Motor neuron (in vitro differentiated cells): ENCODE measurements around the gene CELF2. TPM values are rescaled to one million over a fixed set of nuclear protein-coding genes. Genes with fewer than 3 reads are reported as not detected.

Source experiments
- ATAC-seq, 8 experiments: fragments of 200-7000 bp; cut with Tn5 transposase; replicated peaks in 6 of 8; 2 replicates each; pipeline ENCODE4 v1.8.0; 2021; ENCODE audit warnings: mild to moderate bottlenecking in 8 of 8, moderate library complexity in 8 of 8
- H3K27ac ChIP-seq, 2 donors: fragments of 250-450 bp; sonication (Bioruptor Pico); 2 replicates each; pipeline ENCODE4 v1.9.0; 2021; ENCODE audit warnings: antibody characterized with exemption in 2 of 2, mild to moderate bottlenecking in 2 of 2, moderate library complexity in 1 of 2
- H3K4me1 ChIP-seq, 2 donors: fragments of 250-450 bp; sonication (Bioruptor Pico); replicated peaks in 1 of 2; 2 replicates each; pipeline ENCODE4 v1.6.1; 2021; ENCODE audit warnings: antibody characterized with exemption in 2 of 2, mild to moderate bottlenecking in 2 of 2, moderate library complexity in 1 of 2
- H3K4me3 ChIP-seq, 5 donors: fragments of 250-450 bp; sonication (Bioruptor Pico); 2 replicates each; pipeline ENCODE4 v1.9.0; 2021; ENCODE audit warnings: antibody characterized with exemption in 5 of 5, mild to moderate bottlenecking in 5 of 5, moderate library complexity in 4 of 5
- WGBS, 10 experiments: fragments of 450-650 bp; shearing (Covaris generic); methylation state at CpG; one replicate each; pipeline ENCODE4 v1.0.0; 2022; 5-methylcytosine and 5-hydroxymethylcytosine counted together
- in situ Hi-C, 9 experiments: fragments of 400-800 bp; cut with MboI; loops; one replicate each; pipeline ENCODE4 v1.15.0; 2021; ENCODE audit warnings: low sequenced_read_pairs in 9 of 9, low pct_unique_long_range_greater_than_20kb in 2 of 9; ENCODE audit not compliant: unreplicated experiment in 9 of 9
- total RNA-seq, 8 experiments: library from RNA; unstranded; fragments of 300-600 nt; gene quantifications; 2 replicates each; pipeline versions ENCODE4 v1.2.3 to v1.2.4, GENCODE V29; 2022

CELF2 gene
- total RNA-seq, 8 experiments from 2014 or later, result 10.4 to 60.9 (median 15.6) TPM

DNA sequence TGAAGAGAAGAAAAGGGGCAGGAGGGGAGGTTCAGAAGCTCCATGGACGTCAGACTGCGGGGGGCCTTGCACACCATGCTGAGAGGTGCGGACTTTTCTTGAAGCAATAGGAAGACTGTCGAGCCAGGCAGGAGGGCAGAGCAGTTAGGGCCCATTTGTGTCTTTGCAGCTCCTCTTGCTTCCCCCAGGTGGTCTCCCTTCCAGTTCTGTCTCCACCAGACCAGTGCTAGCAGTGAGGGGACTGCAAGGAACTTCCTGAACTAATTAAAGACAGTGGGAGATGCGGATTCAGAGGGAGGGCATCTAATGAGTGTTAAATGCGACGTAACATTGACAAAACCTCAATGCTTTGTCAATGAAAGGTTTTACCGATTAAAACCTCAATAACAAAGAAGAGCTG lies 368.4 kb downstream of the CELF2 start:
- no peak overlapping the region for H3K27ac ChIP-seq
- 31 to 100% (median 84%) methylated on average over 1 to 5 of the region's 8 CpGs; no CpG with 5 or more reads in 4 of the 10 experiments for WGBS, 10 experiments
- no peak for ATAC-seq
- H3K4me3 ChIP-seq, result no peak overlapping the region
- in situ Hi-C loops, result no loop called here
- H3K4me1 ChIP-seq, result peaks cover 10 to 16% of the 10 kb centered on the region in 2 donors
